Stimulated activated CD8-positive, alpha-beta memory T cell treated with anti-CD3 and anti-CD28 coated beads, Interleukin-12 subunit alpha, Interleukin-12 subunit beta, amount 100 ng/mL, for 4 hours (primary cell): Measurements from ENCODE around the gene AGAP1.

ENCODE experiments used
- DNase-seq: peaks from one replicate; pipeline ENCODE4 v3.0.0-alpha.2; 2020; ENCODE audit warnings: low read depth

Gene AGAP1

DNA sequence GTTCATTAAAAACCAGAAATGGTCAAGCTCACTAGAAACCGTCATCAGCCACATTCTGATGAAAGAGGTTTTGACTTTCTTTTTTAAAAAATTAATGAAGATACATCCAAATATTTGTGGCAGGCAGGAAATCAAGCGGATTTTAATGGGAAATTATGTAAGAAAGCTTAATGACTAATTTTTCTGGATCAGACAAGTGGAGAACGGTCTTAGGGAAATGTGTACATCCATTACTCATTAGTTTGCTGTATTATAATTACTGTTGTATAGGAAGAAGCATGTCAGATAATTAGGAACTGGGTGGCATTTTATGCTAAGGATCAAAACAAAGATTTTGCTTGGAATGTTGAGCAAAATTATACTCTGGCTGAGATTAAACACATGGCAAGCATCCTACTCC, 39.4 kb downstream of the AGAP1 start:
- DNase-seq = no peak

DNA sequence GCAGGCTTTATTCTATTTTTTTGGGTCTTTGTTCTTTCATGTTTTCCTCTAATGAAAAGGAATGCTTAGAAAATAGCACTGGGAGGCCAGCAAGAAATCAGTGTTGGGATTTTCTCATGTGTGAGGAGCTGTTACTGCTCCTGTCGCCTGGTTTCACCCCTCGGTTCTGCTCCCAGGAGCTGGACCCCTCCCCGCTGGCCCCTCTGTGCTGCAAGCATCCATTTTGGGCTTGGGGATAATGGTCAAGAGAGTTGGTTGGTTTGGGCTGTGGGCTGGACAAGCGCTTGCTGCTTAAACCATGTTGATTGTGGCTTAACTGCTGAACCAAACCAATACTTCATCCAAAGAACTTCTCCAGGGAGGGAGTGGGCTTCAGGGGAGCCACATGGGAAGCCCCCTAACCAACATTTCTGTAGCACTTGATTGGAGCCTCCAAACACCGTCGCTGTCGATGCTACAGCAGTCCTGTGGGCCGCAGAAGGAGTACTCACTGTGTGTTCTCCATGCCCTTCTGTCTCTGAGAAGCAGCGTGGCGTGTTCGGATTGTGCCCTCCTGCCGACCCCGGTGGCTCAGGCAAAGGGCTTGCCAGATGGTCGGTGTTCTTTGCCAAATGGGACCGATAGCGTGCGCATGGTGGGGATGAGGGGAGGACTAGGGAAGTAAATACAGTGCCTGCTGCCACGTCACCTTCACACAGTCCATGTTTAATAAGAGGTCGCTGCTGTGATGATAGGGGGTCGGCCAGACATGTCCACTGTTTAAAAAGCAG, 40.0 kb downstream of the AGAP1 start:
- no peak for DNase-seq

DNA sequence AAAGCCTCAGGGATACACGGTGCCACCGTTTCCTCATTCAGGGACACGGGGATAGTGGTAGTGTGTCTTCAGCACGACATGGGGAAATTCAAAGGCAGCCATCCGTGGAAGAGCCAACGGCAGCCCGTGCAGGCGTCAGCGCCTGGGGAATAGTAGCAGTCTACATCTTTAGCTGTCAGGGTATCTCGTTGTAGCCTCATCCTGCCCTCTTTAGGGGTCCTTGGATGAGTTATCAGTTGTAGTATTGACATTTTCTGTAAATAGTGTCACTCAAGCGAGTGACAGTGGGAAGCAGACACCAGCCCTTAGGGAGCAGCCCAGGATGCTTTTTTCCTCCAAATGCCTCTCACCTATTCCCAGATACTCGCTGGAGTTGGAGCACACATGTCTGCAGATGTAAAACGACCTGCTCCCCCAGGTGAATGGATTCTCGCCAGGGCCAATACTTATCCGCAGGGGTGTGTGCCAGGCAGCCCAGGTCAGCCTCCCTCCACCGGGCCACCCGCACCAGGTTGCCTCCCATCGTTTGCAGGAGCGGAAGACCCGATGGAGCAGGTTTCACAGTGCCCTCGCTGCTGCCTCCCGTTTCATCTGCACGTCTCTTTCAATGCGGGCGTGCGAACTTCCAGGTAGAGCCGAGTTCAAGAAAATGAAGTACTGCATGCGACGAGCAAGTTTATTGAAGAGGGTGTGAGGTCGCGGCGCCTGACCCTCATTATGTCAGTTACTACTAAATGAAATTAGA, 41.0 kb downstream of the AGAP1 start:
- DNase-seq = no peak

GRCh38 chr2:235535423-235536130, 41.7 kb downstream of the AGAP1 start:
- DNase-seq = no peak

GRCh38 chr2:235536711-235537110, 42.9 kb downstream of the AGAP1 start:
- no peak for DNase-seq

- no peak for DNase-seq
These were observed 43.3 kb downstream of the AGAP1 start for GRCh38 chr2:235537186-235537585.

DNA sequence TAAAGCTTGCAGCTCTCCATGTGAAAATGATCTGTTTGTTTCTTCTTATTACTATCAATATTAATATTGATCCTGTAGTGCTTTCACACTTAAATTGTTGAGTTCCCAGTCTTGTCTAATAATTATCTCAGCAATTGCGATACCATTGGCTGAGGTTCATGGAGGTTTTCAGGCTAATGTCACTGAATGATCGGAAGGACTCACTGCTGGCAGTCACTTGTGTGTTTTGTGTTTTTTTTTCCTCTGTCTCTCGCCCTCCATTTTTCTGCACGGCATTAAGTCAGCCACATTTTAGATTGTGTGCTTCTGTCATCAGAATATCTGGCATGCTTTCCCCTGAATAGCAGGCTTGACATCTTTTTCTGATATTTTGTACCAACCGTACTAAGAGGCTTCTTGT, 43.7 kb downstream of the AGAP1 start:
- no peak for DNase-seq

DNA sequence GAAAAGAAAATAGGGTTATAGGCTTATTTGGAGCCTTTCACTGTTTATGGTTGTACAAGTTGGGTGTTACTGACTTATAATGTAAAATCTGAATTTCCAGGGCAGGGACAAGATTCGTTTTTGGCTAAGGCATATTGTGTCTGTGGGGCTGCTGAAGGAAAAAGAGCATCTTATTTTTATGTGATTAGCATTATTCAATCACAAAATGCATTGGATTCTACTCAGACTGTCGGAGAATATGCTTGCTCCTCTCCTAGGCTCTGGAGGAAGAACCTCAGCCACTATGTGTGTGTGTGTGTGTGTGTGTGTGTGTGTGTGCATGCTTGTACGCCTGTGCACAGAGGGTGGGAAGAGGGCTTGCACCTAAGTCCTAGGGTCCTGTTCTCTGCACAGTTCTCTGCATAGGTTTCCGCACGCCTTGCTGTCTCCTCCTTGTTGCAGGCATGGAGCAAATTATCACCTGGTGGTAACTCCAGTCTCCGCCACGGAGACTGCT, 44.3 kb downstream of the AGAP1 start:
- DNase-seq = no peak

DNA sequence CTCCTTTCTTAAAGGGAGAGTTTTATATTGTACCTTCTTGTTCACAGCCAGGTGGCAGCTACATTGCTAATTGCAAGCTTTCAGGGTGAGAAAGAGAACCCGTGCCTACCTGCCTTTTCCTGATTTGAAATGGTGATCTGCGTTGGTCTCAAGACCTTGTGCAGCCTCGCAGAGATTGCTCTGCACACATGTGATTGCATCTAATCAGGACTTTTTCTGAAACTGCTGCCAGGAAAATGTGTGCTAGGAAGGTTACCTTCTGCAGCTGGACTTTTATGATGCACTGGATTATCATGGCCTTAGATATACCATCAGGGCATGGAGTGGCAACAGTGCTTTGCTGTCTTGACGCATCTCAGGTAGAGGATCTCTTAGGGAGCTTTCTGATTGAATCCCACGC, 45.1 kb downstream of the AGAP1 start:
- no peak for DNase-seq

- no peak for DNase-seq
These were observed 45.9 kb downstream of the AGAP1 start for GRCh38 chr2:235539773-235540172.

DNA sequence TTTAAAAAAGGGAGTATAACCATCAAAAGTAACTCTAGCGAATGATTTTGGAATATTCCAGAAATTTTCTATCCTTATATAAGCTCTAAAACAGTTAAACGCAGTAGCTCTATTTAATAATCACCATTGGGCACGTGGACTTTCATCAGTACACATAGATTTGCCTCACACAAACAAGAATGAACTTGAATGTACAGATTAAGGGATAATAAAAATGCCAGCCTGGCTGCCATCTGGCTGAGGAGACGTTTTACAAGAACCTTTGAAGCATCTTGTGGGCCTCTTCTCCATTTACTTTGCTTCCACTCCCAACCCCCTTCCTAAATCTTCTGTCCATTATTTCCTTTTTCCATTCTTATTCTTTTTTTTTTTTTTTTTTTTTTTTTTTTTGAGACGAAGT, 47.2 kb downstream of the AGAP1 start:
- DNase-seq = no peak

- no peak for DNase-seq
These were observed 48.2 kb downstream of the AGAP1 start for GRCh38 chr2:235541838-235542549.

DNA sequence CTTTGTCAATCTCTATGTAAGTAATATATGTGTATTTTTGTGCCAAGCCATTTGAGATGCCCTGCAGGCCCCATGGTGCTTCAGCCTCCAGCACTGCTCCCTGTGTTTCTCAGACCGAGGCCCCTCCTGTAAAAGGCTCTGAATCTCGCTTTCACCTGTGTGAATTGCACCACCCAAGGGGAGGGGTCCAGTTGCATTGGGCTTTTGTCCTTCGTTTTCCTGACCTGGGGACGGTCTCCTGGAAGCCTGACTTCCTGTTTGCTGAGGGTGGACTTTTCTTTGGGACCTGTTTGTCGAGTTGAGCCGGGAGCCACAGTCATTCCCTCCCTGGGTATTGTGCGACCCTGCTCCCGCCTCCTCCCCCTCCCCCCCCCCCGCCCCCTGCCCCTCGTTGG, 48.9 kb downstream of the AGAP1 start:
- no peak for DNase-seq

DNA sequence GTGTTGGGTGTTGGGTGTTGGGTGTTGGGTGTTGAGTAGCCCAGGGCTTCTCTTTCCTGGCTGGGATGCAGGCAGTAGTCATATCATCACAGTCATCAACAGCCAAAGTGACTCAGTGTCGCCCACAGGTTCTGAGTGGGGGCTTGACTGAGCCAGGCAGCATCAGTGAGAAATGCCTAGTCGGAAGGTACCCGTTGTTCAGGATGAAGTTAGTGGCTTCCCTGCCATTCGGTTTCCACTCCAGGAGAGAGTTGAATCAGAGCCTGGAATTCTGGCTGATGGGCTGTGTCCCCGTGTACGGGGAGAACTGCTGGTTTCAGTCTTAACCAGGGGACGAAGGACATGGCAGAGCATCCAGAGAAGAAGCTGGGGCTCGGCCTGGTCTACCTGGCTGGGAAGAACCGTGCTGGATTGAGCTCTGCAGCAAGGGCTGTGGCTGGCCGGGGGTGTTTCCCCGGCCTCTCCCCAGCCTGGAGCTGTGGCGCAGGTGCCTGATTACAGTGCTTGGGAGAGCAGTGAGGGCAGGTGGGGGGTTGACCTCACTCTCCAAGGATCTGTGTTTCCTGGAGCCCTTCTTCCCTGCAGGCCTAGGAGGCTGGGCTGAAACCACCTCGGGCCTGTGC, 49.4 kb downstream of the AGAP1 start:
- DNase-seq = no peak

DNA sequence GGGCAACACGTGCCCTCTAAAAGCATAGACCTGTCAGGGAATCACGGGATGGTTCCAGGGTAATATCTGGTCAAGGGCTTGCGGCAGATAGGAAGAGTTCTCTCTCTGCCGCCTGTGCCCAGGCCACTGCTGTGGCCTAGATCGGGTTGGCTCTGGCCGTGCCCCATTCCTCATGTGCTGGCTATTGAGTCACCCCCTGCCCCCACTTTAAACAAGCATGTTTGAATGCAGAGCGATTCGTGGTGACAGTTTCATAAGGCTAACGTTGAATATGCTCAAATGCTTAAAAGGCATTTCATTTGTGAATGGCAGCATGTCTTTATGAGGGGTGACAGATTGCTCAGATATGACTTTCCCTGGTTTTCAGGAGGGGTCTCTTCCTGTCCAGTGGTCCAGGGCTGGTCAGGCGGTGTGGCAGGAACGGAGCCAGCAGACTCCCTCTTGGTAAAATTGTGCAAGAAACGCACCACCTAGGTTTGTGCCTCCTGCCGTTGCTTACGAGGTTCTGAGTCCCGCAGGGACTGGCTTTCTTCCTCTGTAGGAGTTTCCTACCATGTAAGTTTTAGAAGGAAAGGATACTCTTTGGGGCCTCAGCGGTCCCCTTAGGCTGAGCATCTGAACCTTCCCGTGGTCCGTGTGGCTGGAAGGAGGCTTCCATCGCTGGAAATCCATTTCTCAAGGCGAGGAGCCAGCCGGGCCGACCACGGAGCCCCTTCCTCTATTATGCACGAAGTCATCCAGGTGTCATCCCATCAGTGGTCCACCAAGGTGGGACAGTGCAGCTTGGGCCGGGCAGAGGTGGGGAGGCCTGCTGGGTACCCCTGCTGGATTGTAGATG, 50.2 kb downstream of the AGAP1 start:
- DNase-seq = no peak

DNA sequence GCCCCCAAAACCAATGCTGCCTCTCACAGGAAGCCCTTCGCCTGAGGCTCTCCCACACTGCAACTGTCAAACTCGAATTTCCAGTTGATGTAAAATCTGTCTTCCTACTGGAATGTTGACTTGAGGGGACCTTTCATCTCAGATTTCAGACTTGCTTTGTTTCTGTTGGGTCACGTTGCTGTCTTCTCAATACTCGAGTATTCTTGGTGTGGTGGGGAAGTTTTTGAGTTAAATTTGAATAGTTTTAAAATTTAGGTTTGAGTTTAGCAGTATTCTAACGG, 50.8 kb downstream of the AGAP1 start:
- DNase-seq = no peak

GRCh38 chr2:235545339-235546150, 51.7 kb downstream of the AGAP1 start:
- DNase-seq = no peak

DNA sequence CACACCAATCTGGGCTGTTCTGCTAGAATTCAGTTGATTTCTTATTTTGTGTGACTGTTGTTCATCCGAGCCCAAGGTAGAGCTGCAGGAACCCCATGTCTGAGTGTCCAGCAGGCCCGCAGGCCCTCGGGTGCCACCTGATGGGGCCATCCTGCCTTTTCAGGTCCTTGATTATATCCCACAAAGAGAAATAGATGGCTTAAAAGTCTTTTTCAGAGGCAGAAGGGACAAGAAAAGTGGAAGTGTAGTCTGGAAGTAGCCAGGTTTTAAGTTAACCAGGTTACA, 52.2 kb downstream of the AGAP1 start:
- DNase-seq = no peak

DNA sequence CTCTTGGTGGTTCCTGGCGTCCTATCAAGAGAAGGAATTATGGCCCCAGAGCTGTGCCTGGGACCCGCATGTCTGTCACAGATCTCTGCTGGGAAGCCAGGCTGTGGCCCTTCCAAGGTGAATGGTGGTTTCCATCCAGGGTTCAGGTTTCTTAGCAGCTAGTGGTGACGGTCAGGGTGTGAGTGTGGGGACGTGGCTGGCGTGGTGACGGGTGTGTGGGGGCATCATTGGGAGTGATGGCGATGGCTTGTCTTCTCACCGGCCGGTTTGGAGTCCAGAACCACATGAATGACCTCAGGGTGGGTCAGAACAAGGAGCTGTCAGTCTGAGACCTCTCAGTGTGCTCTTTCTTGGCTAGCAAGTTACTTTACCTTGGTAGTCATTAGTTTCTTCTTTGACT, 52.6 kb downstream of the AGAP1 start:
- DNase-seq = no peak

DNA sequence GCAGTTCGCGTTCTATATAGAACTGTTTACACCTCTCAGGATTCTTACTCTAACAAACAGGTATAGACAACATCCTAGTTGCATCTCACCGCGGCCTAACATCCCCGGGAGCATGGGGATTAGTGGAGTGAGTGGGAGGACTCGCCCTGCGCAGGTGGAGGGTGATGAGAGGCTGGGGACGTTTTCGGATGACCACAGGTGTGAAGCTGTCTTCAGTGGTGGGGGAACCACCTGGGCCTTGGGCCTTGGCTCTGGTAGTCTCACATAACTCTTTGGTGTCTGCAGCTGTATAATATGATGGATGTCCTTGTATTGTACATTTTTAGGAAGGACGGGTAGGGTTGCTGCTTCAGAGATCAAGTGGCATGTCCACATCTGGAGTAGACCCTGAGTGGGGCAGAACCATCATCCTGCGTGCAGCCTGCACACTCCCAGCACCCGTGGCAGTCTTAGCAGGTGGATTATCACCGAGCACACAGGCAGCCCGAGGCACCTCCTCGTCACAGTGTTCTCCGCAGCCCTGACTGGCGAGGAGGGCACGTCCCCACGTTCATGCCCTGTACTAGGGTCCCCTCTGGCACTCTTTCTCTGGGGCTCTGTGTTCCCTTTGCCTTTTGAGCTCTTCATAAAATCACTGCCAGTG, 56.0 kb downstream of the AGAP1 start:
- no peak for DNase-seq
